Ascending aorta (tissue), 2 donors: ENCODE measurements around the gene SAMD5. TPM values are rescaled to one million over a fixed set of nuclear protein-coding genes. Genes with fewer than 3 reads are reported as not detected.

ENCODE experiments used
- DNase-seq, 2 donors: peaks; one replicate each; pipeline ENCODE4 v3.0.0-alpha.2; 2019; ENCODE audit warnings: low spot score in 2 of 2
- H3K27ac ChIP-seq, 2 donors: fragments of 200-600 bp; sonication (generic); one replicate each; pipeline ENCODE4 v1.5.1; 2016 to 2017; ENCODE audit warnings: mild to moderate bottlenecking in 1 of 2
- H3K27me3 ChIP-seq: fragments of 200-600 bp; sonication (generic); one replicate; pipeline ENCODE4 v1.5.1; 2017
- H3K36me3 ChIP-seq, 2 donors: fragments of 200-600 bp; sonication (generic); one replicate each; pipeline ENCODE4 v1.5.1; 2016
- H3K4me1 ChIP-seq, 2 donors: fragments of 200-600 bp; sonication (generic); one replicate each; pipeline ENCODE4 v1.5.1; 2016 to 2017; ENCODE audit warnings: mild to moderate bottlenecking in 1 of 2
- H3K4me3 ChIP-seq, 2 donors: fragments of 200-600 bp; sonication (generic); one replicate each; pipeline ENCODE4 v1.5.1; 2016 to 2017; ENCODE audit warnings: mild to moderate bottlenecking in 1 of 2
- H3K9me3 ChIP-seq, 2 donors: fragments of 200-600 bp; sonication (generic); one replicate each; pipeline ENCODE4 v1.5.1; 2016
- CTCF ChIP-seq, 3 experiments: fragments of 200-600 bp in 2 of 3; fragments of 450-650 bp in 1 of 3; sonication (generic) in 2 of 3; IDR thresholded peaks; one replicate each; pipeline ENCODE4 v1.5.1; 2016 to 2019; ENCODE audit warnings: antibody characterized with exemption in 3 of 3, mild to moderate bottlenecking in 1 of 3, moderate library complexity in 1 of 3
- intact Hi-C: fragments of 100-400 bp; cut with DNase I; formaldehyde crosslinking; loops from one replicate; pipeline ENCODE4 v1.15.1; 2023
- total RNA-seq: library from RNA; depleted of rRNA; stranded (reverse); fragments of >200 nt; gene quantifications from one replicate; pipeline ENCODE4 v1.1.0, GENCODE V29; 2016

Gene SAMD5
- total RNA-seq, 1 donor from 2014 or later, result 1.3 TPM

- intact Hi-C loops, result no loop called here
- Histone ChIP-seq H3K27ac (no peak overlapping the region), H3K9me3 (no peaks in the 10 kb centered on the region), H3K4me1 (no peaks in the 10 kb centered on the region), H3K4me3 (no peak overlapping the region), H3K36me3 (no peaks in the 10 kb centered on the region), H3K27me3 (no peaks in the 10 kb centered on the region)
- DNase-seq, result no peak
- TF ChIP-seq CTCF (IDR thresholded peaks at IDR 0.05), result no peak
These were observed 6.3 kb downstream of the SAMD5 start for GRCh38 chr6:147514831-147515230.

- Histone ChIP-seq H3K27ac (no peak overlapping the region), H3K36me3 (no peaks in the 10 kb centered on the region), H3K27me3 (no peaks in the 10 kb centered on the region), H3K4me1 (no peaks in the 10 kb centered on the region), H3K4me3 (no peak overlapping the region), H3K9me3 (no peaks in the 10 kb centered on the region)
- no peak for TF ChIP-seq CTCF (IDR thresholded peaks at IDR 0.05)
- intact Hi-C loops, result no loop called here
- DNase-seq, result no peak
These were observed 6.8 kb downstream of the SAMD5 start for GRCh38 chr6:147515327-147515726.

- TF ChIP-seq CTCF (IDR thresholded peaks at IDR 0.05), result no peak
- no peak overlapping the region for H3K27ac ChIP-seq
- intact Hi-C loops, result no loop called here
- DNase-seq, result no peak
- no peaks in the 10 kb centered on the region for H3K4me1 ChIP-seq
- H3K27me3 ChIP-seq, result no peaks in the 10 kb centered on the region
- no peak overlapping the region for H3K4me3 ChIP-seq
- no peaks in the 10 kb centered on the region for H3K36me3 ChIP-seq
- H3K9me3 ChIP-seq, result no peaks in the 10 kb centered on the region
These were observed 14.1 kb downstream of the SAMD5 start for GRCh38 chr6:147522597-147522996.

DNA sequence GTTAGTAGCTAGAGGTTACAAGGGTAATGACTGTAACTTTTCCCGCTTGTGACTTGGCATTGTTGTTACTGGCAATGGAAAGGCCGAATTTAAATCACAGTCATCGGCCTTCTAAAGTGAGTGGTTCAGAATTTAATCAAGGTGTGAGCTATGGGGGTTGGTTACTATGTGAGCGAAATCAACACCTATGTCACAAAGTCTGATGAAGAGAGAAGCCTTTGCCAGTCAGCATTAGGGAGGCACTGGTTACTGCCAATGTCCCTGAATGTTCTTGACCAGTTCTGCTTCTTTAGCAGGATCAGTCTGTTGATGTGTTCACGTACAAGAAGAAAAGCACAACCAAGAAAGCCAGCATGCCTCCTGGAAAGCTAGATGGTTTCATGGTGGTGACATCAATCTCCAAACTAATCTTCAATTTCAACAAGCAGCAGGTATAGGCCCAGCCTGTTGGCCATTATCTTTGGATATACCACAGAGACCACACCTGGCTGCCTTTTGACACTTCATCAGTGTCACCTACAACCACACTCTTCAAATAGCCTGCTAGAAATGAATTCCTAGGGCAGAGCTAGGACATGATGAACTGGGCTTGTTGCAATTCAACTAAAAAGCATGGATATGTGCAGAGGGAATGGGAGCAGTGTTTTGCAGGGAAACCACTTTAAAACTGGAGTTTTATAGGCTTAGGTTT is 17.2 kb downstream of the SAMD5 start:
- Histone ChIP-seq H3K27ac (no peak overlapping the region), H3K4me3 (no peak overlapping the region), H3K27me3 (no peaks in the 10 kb centered on the region), H3K9me3 (no peaks in the 10 kb centered on the region), H3K4me1 (no peaks in the 10 kb centered on the region), H3K36me3 (no peaks in the 10 kb centered on the region)
- no peak for TF ChIP-seq CTCF (IDR thresholded peaks at IDR 0.05)
- intact Hi-C loops, result no loop called here
- no peak for DNase-seq

DNA sequence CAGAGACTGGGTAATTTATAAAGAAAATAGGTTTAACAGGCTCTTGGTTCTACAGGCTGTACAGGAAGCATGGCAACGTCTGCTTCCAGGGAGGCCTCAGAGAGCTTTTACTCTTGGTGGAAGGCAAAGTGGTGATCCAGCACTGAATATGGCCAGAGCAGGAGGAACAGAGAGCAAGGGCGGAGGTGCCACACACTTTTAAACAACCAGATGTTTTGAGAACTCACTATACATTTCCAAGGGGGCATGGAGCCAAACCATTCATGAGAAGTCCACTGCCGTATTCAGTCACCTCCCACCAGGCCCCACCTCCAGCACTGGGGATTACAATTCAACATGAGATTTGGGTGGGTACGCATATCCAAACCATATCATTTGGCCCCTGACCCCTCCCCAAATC is 18.7 kb downstream of the SAMD5 start:
- Histone ChIP-seq H3K4me3 (no peak overlapping the region), H3K4me1 (no peaks in the 10 kb centered on the region), H3K36me3 (no peaks in the 10 kb centered on the region), H3K27ac (no peak overlapping the region), H3K27me3 (no peaks in the 10 kb centered on the region), H3K9me3 (no peaks in the 10 kb centered on the region)
- no peak for DNase-seq
- TF ChIP-seq CTCF (IDR thresholded peaks at IDR 0.05), result no peak
- intact Hi-C loops, result no loop called here
